PC-9 (cell line): Measurements from ENCODE around the gene PAK4. TPM values are rescaled to one million over a fixed set of nuclear protein-coding genes. Genes with fewer than 3 reads are reported as not detected.
A peak's percentile ranks its signal among the peaks of the same experiment; 100 is the strongest.

Experiments
- BruUV-seq: library from RNA; stranded (reverse); fragments of 400-500 nt; replicated peaks from 2 replicates; lab custom pipeline; 2021; lab: Mats Ljungman, UMichigan
- CTCF ChIA-PET: fragments of 300-600 bp; sonication (Branson Sonifier 250); formaldehyde crosslinking; loops from one replicate; lab custom pipeline; 2022; ENCODE audit warnings: antibody characterized with exemption; lab: Charles Lee
- POLR2A ChIA-PET: fragments of 300-600 bp; sonication (Branson Sonifier 250); formaldehyde crosslinking; loops from one replicate; lab custom pipeline; 2022; ENCODE audit warnings: antibody characterized with exemption; ENCODE audit not compliant: unreplicated experiment; lab: Charles Lee
- DNase-seq, 2 experiments: peaks; one replicate each; pipeline versions ENCODE4 v3.0.0 to v3.0.0-alpha.2; 2015 to 2022; ENCODE audit warnings: mixed read lengths in 1 of 2
- H2AFZ ChIP-seq: fragments of 200-600 bp; sonication (generic); 2 replicates; pipeline ENCODE4 v1.8.1; 2017; ENCODE audit warnings: antibody characterized with exemption
- H3F3A ChIP-seq: fragments of 200-600 bp; sonication (generic); 2 replicates; pipeline ENCODE4 v1.8.1; 2017; ENCODE audit warnings: antibody characterized with exemption, mild to moderate bottlenecking, low read depth; ENCODE audit not compliant: insufficient read depth
- H3K27ac ChIP-seq: fragments of 200-600 bp; sonication (generic); 2 replicates; pipeline ENCODE4 v1.6.1; 2016; ENCODE audit warnings: mixed run types
- H3K27me3 ChIP-seq: fragments of 200-600 bp; sonication (generic); 2 replicates; pipeline ENCODE4 v1.6.1; 2016; ENCODE audit warnings: low read depth, mixed run types; ENCODE audit not compliant: insufficient read depth
- H3K36me3 ChIP-seq: fragments of 200-600 bp; sonication (generic); 2 replicates; pipeline ENCODE4 v1.6.1; 2016; ENCODE audit warnings: low read depth, mixed run types
- H3K4me1 ChIP-seq: fragments of 200-600 bp; sonication (generic); replicated peaks from 2 replicates; pipeline ENCODE4 v1.6.1; 2016; ENCODE audit warnings: mixed run types; ENCODE audit not compliant: insufficient read depth
- H3K4me2 ChIP-seq: fragments of 200-600 bp; sonication (generic); 2 replicates; pipeline ENCODE4 v1.6.1; 2017; ENCODE audit warnings: mixed run types
- H3K4me3 ChIP-seq: fragments of 200-600 bp; sonication (generic); 2 replicates; pipeline ENCODE4 v1.6.1; 2016; ENCODE audit warnings: mixed run types
- H3K79me2 ChIP-seq: fragments of 200-600 bp; sonication (generic); 2 replicates; pipeline ENCODE4 v1.6.1; 2017; ENCODE audit warnings: low read depth, mixed run types
- H3K9me2 ChIP-seq: fragments of 200-600 bp; sonication (generic); 2 replicates; pipeline ENCODE4 v1.8.1; 2017; ENCODE audit warnings: mild to moderate bottlenecking; ENCODE audit not compliant: insufficient read depth
- H3K9me3 ChIP-seq: fragments of 200-600 bp; sonication (generic); 2 replicates; pipeline ENCODE4 v1.8.1; 2016; ENCODE audit warnings: low read depth; ENCODE audit not compliant: insufficient read depth
- H4K20me1 ChIP-seq: fragments of 200-600 bp; sonication (generic); 2 replicates; pipeline ENCODE4 v1.8.1; 2017; ENCODE audit not compliant: insufficient read depth
- EZH2 ChIP-seq: fragments of 200-600 bp; sonication (generic); IDR thresholded peaks from 2 replicates; pipeline ENCODE4 v1.8.0; 2017; ENCODE audit warnings: antibody characterized with exemption, low read depth
- intact Hi-C: fragments of 100-400 bp; cut with micrococcal nuclease; formaldehyde crosslinking; loops from one replicate; pipeline ENCODE4 v1.10.0; 2022; ENCODE audit not compliant: unreplicated experiment
- total RNA-seq: library from RNA; stranded (reverse); gene quantifications from 2 replicates; pipeline ENCODE4 v1.2.3, GENCODE V29; 2021
- TF ChIP-seq, protein P1 (sequence below): fragments of 200-600 bp; sonication (generic); conservative IDR thresholded peaks from 2 replicates; pipeline ENCODE4 v1.6.1; 2017; ENCODE audit warnings: mixed run types, antibody characterized with exemption, mild to moderate bottlenecking, moderate library complexity

Gene PAK4
- total RNA-seq, 1 experiment from 2014 or later, result 77.8 TPM

GRCh38 chr19:39110263-39110967 lies 15.2 kb upstream of the PAK4 start:
- Histone ChIP-seq H3K27me3 (no peaks in the 10 kb centered on the region), H3K9me2 (no peaks in the 10 kb centered on the region), H3K4me1 (peaks cover 23% of the 10 kb centered on the region), H3K4me3 (no peak overlapping the region), H3K27ac (peak overlapping the region; percentile 88), H3K79me2 (no peaks in the 10 kb centered on the region), H3K9me3 (no peaks in the 10 kb centered on the region), H2AFZ (no peak overlapping the region), H3F3A (peaks cover 19% of the 10 kb centered on the region), H3K36me3 (no peaks in the 10 kb centered on the region), H3K4me2 (no peak overlapping the region), H4K20me1 (no peaks in the 10 kb centered on the region)
- intact Hi-C loops, result loop anchor here (2.0 to 10.0 kb wide), 3 partner anchors 32 to 232 kb away; partner anchors contain the start of gene SAMD4B
- CTCF ChIA-PET, result interaction anchor here (0.7 kb wide), 1 partner anchor 16 kb away, joined by 4 read pairs; no protein-coding TSS in a partner anchor
- no TSS peak for BruUV-seq
- peak; percentile 42 to 65 for DNase-seq
- POLR2A ChIA-PET, result no interaction called here
- no peak for TF ChIP-seq EZH2
- TF ChIP-seq, protein P1, sequence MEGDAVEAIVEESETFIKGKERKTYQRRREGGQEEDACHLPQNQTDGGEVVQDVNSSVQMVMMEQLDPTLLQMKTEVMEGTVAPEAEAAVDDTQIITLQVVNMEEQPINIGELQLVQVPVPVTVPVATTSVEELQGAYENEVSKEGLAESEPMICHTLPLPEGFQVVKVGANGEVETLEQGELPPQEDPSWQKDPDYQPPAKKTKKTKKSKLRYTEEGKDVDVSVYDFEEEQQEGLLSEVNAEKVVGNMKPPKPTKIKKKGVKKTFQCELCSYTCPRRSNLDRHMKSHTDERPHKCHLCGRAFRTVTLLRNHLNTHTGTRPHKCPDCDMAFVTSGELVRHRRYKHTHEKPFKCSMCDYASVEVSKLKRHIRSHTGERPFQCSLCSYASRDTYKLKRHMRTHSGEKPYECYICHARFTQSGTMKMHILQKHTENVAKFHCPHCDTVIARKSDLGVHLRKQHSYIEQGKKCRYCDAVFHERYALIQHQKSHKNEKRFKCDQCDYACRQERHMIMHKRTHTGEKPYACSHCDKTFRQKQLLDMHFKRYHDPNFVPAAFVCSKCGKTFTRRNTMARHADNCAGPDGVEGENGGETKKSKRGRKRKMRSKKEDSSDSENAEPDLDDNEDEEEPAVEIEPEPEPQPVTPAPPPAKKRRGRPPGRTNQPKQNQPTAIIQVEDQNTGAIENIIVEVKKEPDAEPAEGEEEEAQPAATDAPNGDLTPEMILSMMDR, result peak; percentile 90

DNA sequence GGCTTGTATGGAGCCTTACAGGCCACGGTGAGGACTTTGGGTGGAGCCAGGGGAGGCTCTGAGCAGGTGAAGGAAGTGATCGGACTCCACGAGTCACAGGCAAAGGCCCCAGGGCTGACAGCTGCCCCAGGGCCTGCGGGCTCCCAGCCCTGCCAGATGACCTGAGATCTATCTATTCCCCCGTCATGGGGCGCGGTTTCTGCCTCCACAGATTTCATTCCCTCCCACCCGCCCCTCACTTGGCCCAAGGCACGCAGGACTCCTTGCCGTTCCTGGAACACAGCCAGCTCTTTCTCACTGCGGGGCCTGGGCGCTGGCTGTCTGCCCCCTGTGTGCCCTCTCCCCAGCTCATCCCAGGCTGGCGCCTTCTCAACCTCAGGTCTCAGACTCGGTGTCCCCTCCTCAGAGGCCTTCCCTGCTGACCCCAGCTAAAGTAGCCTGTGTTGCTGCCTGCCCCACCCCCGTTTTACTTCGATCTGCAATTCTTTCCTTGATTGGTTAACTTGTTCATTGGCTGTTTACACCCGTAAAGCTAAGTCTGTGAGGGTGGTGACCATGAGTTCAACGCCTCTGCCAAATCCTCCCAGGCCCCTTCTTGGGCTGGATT lies 13.9 kb upstream of the PAK4 start:
- no peaks in the 10 kb centered on the region for H3K27me3 ChIP-seq
- H3K4me1 ChIP-seq, result peaks cover 23% of the 10 kb centered on the region
- H3K79me2 ChIP-seq, result no peaks in the 10 kb centered on the region
- H3K27ac ChIP-seq, result peak overlapping the region; percentile 88
- H4K20me1 ChIP-seq, result no peaks in the 10 kb centered on the region
- peaks cover 19% of the 10 kb centered on the region for H3F3A ChIP-seq
- no peaks in the 10 kb centered on the region for H3K9me2 ChIP-seq
- POLR2A ChIA-PET, result interaction anchor here (0.5 kb wide), 1 partner anchor 80 kb away, joined by 4 read pairs; no protein-coding TSS in a partner anchor
- BruUV-seq, result no TSS peak
- peak; percentile 74 to 76 for DNase-seq
- intact Hi-C loops, result loop anchor here (2.0 to 10.0 kb wide), 4 partner anchors 33 to 231 kb away; partner anchors contain the start of gene SAMD4B
- H2AFZ ChIP-seq, result no peak overlapping the region
- H3K4me2 ChIP-seq, result peak overlapping the region; percentile 64
- H3K4me3 ChIP-seq, result no peak overlapping the region
- H3K36me3 ChIP-seq, result no peaks in the 10 kb centered on the region
- no peaks in the 10 kb centered on the region for H3K9me3 ChIP-seq
- TF ChIP-seq, protein P1, result no peak
- no peak for TF ChIP-seq EZH2
- CTCF ChIA-PET, result interaction anchor here (0.6 to 1.2 kb wide), 2 partner anchors 19 to 60 kb away, joined by 4 to 15 read pairs; no protein-coding TSS in a partner anchor

GRCh38 chr19:39112338-39112890 lies 13.2 kb upstream of the PAK4 start:
- Histone ChIP-seq H3K27ac (peak overlapping the region; percentile 88), H3F3A (peaks cover 23% of the 10 kb centered on the region), H3K36me3 (no peaks in the 10 kb centered on the region), H3K4me2 (peak overlapping the region; percentile 64), H3K79me2 (no peaks in the 10 kb centered on the region), H4K20me1 (no peaks in the 10 kb centered on the region), H3K27me3 (no peaks in the 10 kb centered on the region), H3K4me3 (no peak overlapping the region), H2AFZ (0 out of 2 replicates have a peak overlapping the region, but pooled peaks have one; percentile 46), H3K9me3 (no peaks in the 10 kb centered on the region), H3K9me2 (no peaks in the 10 kb centered on the region), H3K4me1 (peaks cover 23% of the 10 kb centered on the region)
- TF ChIP-seq, protein P1, result no peak
- TF ChIP-seq EZH2, result no peak
- intact Hi-C loops, result loop anchor here (2.0 to 10.0 kb wide), 3 partner anchors 58 to 230 kb away; partner anchors contain the start of gene SAMD4B
- ChIA-PET POLR2A (interaction anchor here (0.5 to 0.6 kb wide), 2 partner anchors 80 to 81 kb away, joined by 4 to 5 read pairs; partner anchors contain the start of gene FBXO27), CTCF (interaction anchor here (0.6 to 1.2 kb wide), 5 partner anchors 20 to 343 kb away, joined by 3 to 15 read pairs (median 5); no protein-coding TSS in a partner anchor)
- TSS peak; percentile 21 for BruUV-seq
- peak; percentile 91 to 94 for DNase-seq
